IMR-90 (cell line): Measurements from ENCODE around the gene CNPY3. TPM values are rescaled to one million over a fixed set of nuclear protein-coding genes. Genes with fewer than 3 reads are reported as not detected.

Source experiments
- ATAC-seq: fragments of 200-7000 bp; cut with Tn5 transposase; 2 replicates; pipeline ENCODE4 v1.9.1; 2020; ENCODE audit warnings: low read depth, mild to moderate bottlenecking, moderate library complexity
- BruUV-seq: library from RNA; stranded (reverse); fragments of 400-500 nt; replicated peaks from 2 replicates; lab custom pipeline; 2021; lab: Mats Ljungman, UMichigan
- CTCF ChIA-PET: fragments of 300-600 bp; formaldehyde crosslinking; extraction: SDS; loops from one replicate; lab custom pipeline; 2021; ENCODE audit warnings: antibody characterized with exemption; lab: Yijun Ruan, JAX
- POLR2A ChIA-PET: fragments of 300-600 bp; sonication (Branson Sonifier 250); formaldehyde crosslinking; loops from one replicate; lab custom pipeline; 2022; ENCODE audit warnings: antibody characterized with exemption; ENCODE audit not compliant: unreplicated experiment; lab: Charles Lee
- DNase-seq: peaks from one replicate; pipeline ENCODE4 v3.0.0; 2013
- H2AFZ ChIP-seq: replicated peaks from 2 replicates; pipeline ENCODE3; 2013; ENCODE audit warnings: low read length, mild to moderate bottlenecking; ENCODE audit not compliant: poor library complexity
- H2AK5ac ChIP-seq: 2 replicates; pipeline ENCODE4 v1.6.1; 2013; ENCODE audit warnings: low read depth, low read length, inconsistent platforms
- H2AK9ac ChIP-seq: replicated peaks from 2 replicates; pipeline ENCODE3; 2013; ENCODE audit warnings: mild to moderate bottlenecking, low read depth, low read length, moderate library complexity; ENCODE audit not compliant: poor library complexity
- H2BK120ac ChIP-seq: 2 replicates; pipeline ENCODE4 v1.6.1; 2013; ENCODE audit warnings: low read depth, low read length, inconsistent platforms
- H2BK15ac ChIP-seq: 3 replicates; pipeline ENCODE4 v1.6.1; 2013; ENCODE audit warnings: low read depth, low read length, inconsistent platforms
- H2BK20ac ChIP-seq: 2 replicates; pipeline ENCODE4 v1.6.1; 2013; ENCODE audit warnings: low read depth, mild to moderate bottlenecking, inconsistent platforms, low read length, moderate library complexity
- H2BK5ac ChIP-seq: 2 replicates; pipeline ENCODE4 v1.6.1; 2013; ENCODE audit warnings: mild to moderate bottlenecking, low read depth, low read length, inconsistent platforms; ENCODE audit not compliant: poor library complexity, severe bottlenecking
- H3K14ac ChIP-seq: replicated peaks from 2 replicates; pipeline ENCODE4 v1.6.1; 2013; ENCODE audit warnings: low read depth, low read length, inconsistent platforms
- H3K18ac ChIP-seq: 2 replicates; pipeline ENCODE4 v1.6.1; 2013; ENCODE audit warnings: low read depth, low read length, control low read depth
- H3K23ac ChIP-seq: 2 replicates; pipeline ENCODE4 v1.6.1; 2013; ENCODE audit warnings: low read depth, low read length, inconsistent platforms
- H3K27ac ChIP-seq: 2 replicates; pipeline ENCODE4 v1.5.1; 2013; ENCODE audit warnings: mild to moderate bottlenecking, control low read depth, low read length; ENCODE audit not compliant: insufficient read depth
- H3K27me3 ChIP-seq: 2 replicates; pipeline ENCODE4 v1.6.1; 2013; ENCODE audit warnings: low read length; ENCODE audit not compliant: control insufficient read depth, insufficient read depth
- H3K36me3 ChIP-seq: 2 replicates; pipeline ENCODE4 v1.6.1; 2013; ENCODE audit warnings: low read length, mixed read lengths; ENCODE audit not compliant: control insufficient read depth, insufficient read depth
- H3K4ac ChIP-seq: 2 replicates; pipeline ENCODE4 v1.6.1; 2013; ENCODE audit warnings: low read depth, low read length, inconsistent platforms
- H3K4me1 ChIP-seq: 2 replicates; pipeline ENCODE4 v1.6.1; 2013; ENCODE audit warnings: low read length, mixed read lengths; ENCODE audit not compliant: control insufficient read depth, insufficient read depth
- H3K4me2 ChIP-seq: 2 replicates; pipeline ENCODE4 v1.6.1; 2013; ENCODE audit warnings: low read depth, mild to moderate bottlenecking, control low read depth, low read length, moderate library complexity
- H3K4me3 ChIP-seq: 2 replicates; pipeline ENCODE4 v1.5.1; 2013; ENCODE audit warnings: low read depth, mild to moderate bottlenecking, control low read depth, low read length, moderate library complexity; ENCODE audit not compliant: insufficient read depth
- H3K56ac ChIP-seq: 2 replicates; pipeline ENCODE4 v1.6.1; 2013; ENCODE audit warnings: low read length, inconsistent platforms; ENCODE audit not compliant: insufficient read depth; ENCODE audit errors: extremely low read depth
- H3K79me1 ChIP-seq, 2 experiments: 2 replicates each; pipeline ENCODE4 v1.6.1; 2013; ENCODE audit warnings: low read length in 2 of 2, inconsistent platforms in 1 of 2, low read depth in 1 of 2
- H3K9ac ChIP-seq: 2 replicates; pipeline ENCODE4 v1.6.1; 2013; ENCODE audit warnings: low read depth, low read length, control low read depth
- H3K9me1 ChIP-seq: 2 replicates; pipeline ENCODE4 v1.6.1; 2013; ENCODE audit warnings: low read length, inconsistent platforms; ENCODE audit not compliant: insufficient read depth
- H3K9me3 ChIP-seq: 2 replicates; pipeline ENCODE4 v1.6.1; 2013; ENCODE audit warnings: low read length; ENCODE audit not compliant: control insufficient read depth, insufficient read depth
- H4K20me1 ChIP-seq: 2 replicates; pipeline ENCODE4 v1.6.1; 2013; ENCODE audit warnings: low read length, inconsistent platforms; ENCODE audit not compliant: insufficient read depth
- H4K5ac ChIP-seq: 2 replicates; pipeline ENCODE4 v1.6.1; 2013; ENCODE audit warnings: mild to moderate bottlenecking, low read depth, low read length, control low read depth
- H4K8ac ChIP-seq, 2 experiments: 2 replicates each; pipeline ENCODE4 v1.6.1; 2013; ENCODE audit warnings: low read depth in 2 of 2, low read length in 2 of 2, control low read depth in 1 of 2, inconsistent platforms in 1 of 2
- H4K91ac ChIP-seq: 2 replicates; pipeline ENCODE4 v1.6.1; 2013; ENCODE audit warnings: low read depth, low read length, inconsistent platforms; ENCODE audit not compliant: insufficient read depth
- CTCF ChIP-seq: conservative IDR thresholded peaks from 2 replicates; pipeline ENCODE4 v1.5.1; 2012; ENCODE audit warnings: mild to moderate bottlenecking, low read depth, low read length, improper control_type of control experiment
- ELK1 ChIP-seq: fragments of 150-350 bp; IDR thresholded peaks from 2 replicates; pipeline ENCODE4 v1.6.1; 2016; ENCODE audit warnings: low read depth, mild to moderate bottlenecking, low read length, moderate library complexity, borderline replicate concordance
- NFE2L2 ChIP-seq: fragments of 150-350 bp; IDR thresholded peaks from 2 replicates; pipeline ENCODE4 v1.6.1; 2016; ENCODE audit warnings: low read depth, mild to moderate bottlenecking, low read length
- POLR2A ChIP-seq: IDR thresholded peaks from 2 replicates; pipeline ENCODE4 v1.6.1; 2012; ENCODE audit warnings: mild to moderate bottlenecking, low read depth, low read length
- RAD21 ChIP-seq: IDR thresholded peaks from 2 replicates; pipeline ENCODE4 v1.6.1; 2012; ENCODE audit warnings: low read length, improper control_type of control experiment
- RCOR1 ChIP-seq: IDR thresholded peaks from 2 replicates; pipeline ENCODE4 v1.6.1; 2012; ENCODE audit warnings: mild to moderate bottlenecking, low read length, improper control_type of control experiment; ENCODE audit not compliant: insufficient replicate concordance
- SMC3 ChIP-seq: fragments of 150-350 bp; IDR thresholded peaks from 2 replicates; pipeline ENCODE4 v1.6.1; 2016; ENCODE audit warnings: low read depth, mild to moderate bottlenecking, antibody characterized with exemption, low read length, moderate library complexity
- USF2 ChIP-seq: fragments of 150-350 bp; IDR thresholded peaks from 2 replicates; pipeline ENCODE4 v1.6.1; 2017; ENCODE audit warnings: mild to moderate bottlenecking, antibody characterized with exemption, low read length, low read depth
- dilution Hi-C: fragments of 300-500 bp; cut with HindIII; formaldehyde crosslinking; loops from one replicate; pipeline ENCODE4 v1.14.3; 2018; ENCODE audit warnings: low sequenced_read_pairs; ENCODE audit not compliant: unreplicated experiment
- in situ Hi-C: fragments of 300-500 bp; cut with MboI; formaldehyde crosslinking; loops from 3 replicates; pipeline ENCODE4 v1.14.3; 2019; ENCODE audit warnings: low sequenced_read_pairs, inconsistent platforms, mixed read lengths
- intact Hi-C: fragments of 100-400 bp; cut with micrococcal nuclease; formaldehyde crosslinking; loops from 2 replicates; pipeline ENCODE4 v1.10.0; 2022
- polyA plus RNA-seq, 3 experiments: library from polyadenylated mRNA; depleted of rRNA; stranded (reverse); fragments of >200 nt; gene quantifications; 2 replicates each; pipeline ENCODE4 v1.2.3, GENCODE V29; 2012; ENCODE audit warnings: low replicate concordance in 1 of 3
- total RNA-seq: library from RNA; depleted of rRNA; stranded (reverse); fragments of >200 nt; gene quantifications from 2 replicates; pipeline ENCODE4 v1.2.3, GENCODE V29; 2012

CNPY3 gene
- total and polyA plus RNA-seq, 2 of the 4 experiments (the other 2 are of a cell fraction), result 13.3 to 39.2 TPM

GRCh38 chr6:42947950-42948349 is 18.7 kb downstream of the CNPY3 start:
- DNase-seq, result no peak

More at GRCh38 chr6:42947950-42948349, 18.7 kb downstream of the CNPY3 start:
- Histone ChIP-seq H3K56ac (no peak overlapping the region), H2BK5ac (no peak overlapping the region), H2BK20ac (no peak overlapping the region), H2BK15ac (no peak overlapping the region), H3K18ac (no peak overlapping the region), H3K9me1 (no peaks in the 10 kb centered on the region), H2AK9ac (no peak overlapping the region), H3K4me3 (no peak overlapping the region), H3K27me3 (no peaks in the 10 kb centered on the region), H3K4me1 (no peaks in the 10 kb centered on the region), H3K14ac (no peak overlapping the region), H3K79me1 (no peaks in the 10 kb centered on the region), H2AFZ (no peak overlapping the region), H4K20me1 (no peaks in the 10 kb centered on the region), H3K9me3 (no peaks in the 10 kb centered on the region), H3K4ac (no peak overlapping the region), H2BK120ac (no peak overlapping the region), H3K36me3 (peaks cover 5% of the 10 kb centered on the region), H3K4me2 (no peak overlapping the region), H3K9ac (no peak overlapping the region), H2AK5ac (no peak overlapping the region), H4K91ac (no peak overlapping the region), H4K8ac (no peak overlapping the region), H3K27ac (no peak overlapping the region), H3K23ac (no peak overlapping the region), H4K5ac (no peak overlapping the region)
- intact Hi-C loops (no loop called here), dilution Hi-C loops (no loop called here), in situ Hi-C loops (no loop called here)
- TF ChIP-seq POLR2A, result no peak
- TF ChIP-seq ELK1, result no peak
- TF ChIP-seq CTCF, result no peak
- TF ChIP-seq RAD21, result no peak
- TF ChIP-seq USF2, result no peak
- no peak for TF ChIP-seq RCOR1
- no peak for TF ChIP-seq NFE2L2
- TF ChIP-seq SMC3, result no peak
- ChIA-PET POLR2A (no interaction called here), CTCF (interaction anchor here (0.7 kb wide), 1 partner anchor 114 kb away, joined by 3 read pairs; no protein-coding TSS in a partner anchor)
- no peak for ATAC-seq
- BruUV-seq, result no TSS peak
